SHP77 treated with DMSO at 0.1 percent for 48 hours (cell line): ENCODE data around the gene TMEM236.
A peak's percentile ranks its signal among the peaks of the same experiment; 100 is the strongest.
"Not testable (repeated sequence)": the region's sequence is repeated elsewhere in the genome, so short reads cannot be mapped to it uniquely, and the experiment has no call there.

ENCODE experiments used
- DNase-seq: peaks from one replicate; lab custom pipeline; 2025; lab: John Stamatoyannopoulos, UW

The TMEM236 gene, protein sequence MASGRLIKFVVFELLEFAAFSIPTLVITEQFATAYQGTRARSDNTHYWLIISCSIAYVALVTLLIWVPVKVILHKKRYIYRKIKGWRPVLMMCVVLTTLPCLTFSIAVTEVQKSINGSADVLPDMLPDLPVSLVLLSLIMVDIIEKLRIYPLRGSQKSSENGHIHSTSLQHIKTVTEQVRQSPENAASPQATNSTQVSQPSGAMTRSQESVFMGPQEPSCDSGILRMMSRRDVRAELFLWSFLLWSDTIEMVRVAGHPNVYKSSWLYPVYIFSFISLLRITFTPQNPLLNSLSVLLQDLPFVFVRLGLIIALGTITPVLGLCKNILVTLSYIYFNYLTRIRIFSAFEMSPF

GRCh38 chr10:17751781-17752445 is at the start of gene TMEM236:
Gene TMEM236, plus strand, starts transcription at chr10:17752201. Its CDS starts 95 bp downstream, at chr10:17752296.
- no peak for DNase-seq

GRCh38 chr10:17703706-17704105 is 48.3 kb upstream of the TMEM236 start:
- DNase-seq: no peak

DNA sequence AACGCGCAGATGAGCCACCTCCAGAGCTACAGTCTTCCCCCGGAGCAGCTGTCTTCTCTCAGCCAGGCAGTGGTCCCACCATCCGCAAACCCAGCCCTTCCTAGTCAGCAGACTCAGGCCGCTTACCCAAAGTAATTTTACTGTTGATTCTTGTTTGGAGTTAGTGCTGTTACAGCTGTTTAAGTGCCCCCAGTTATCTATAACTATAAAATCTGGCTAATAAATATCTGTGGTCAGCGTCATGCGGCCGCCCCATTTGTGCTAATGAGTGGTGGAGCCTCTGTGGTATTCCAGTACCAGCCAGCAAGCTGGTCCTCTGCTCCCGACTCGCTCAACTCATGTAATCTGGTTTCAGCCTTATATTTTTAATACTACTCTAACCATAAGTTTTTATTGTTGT is 43.2 kb upstream of the TMEM236 start:
- DNase-seq: no peak

DNA sequence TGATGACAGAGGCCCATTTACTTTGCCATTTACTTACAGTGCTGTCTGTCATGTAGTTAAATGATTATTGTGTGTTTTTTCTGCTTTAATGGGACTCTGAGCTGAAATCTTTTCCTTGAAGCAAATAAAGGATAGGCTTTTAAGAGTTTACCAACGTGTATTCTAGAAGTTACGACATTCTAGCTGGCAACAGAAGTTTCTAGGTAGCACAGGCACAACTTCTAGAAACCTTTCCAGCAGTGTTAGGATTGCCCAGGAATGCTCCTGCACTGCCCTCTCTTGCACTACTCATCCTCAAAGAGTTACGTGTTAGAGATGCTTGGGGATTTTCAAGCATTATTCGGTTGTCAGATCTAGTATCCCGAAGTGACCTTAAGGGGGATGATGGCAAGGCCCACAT is 42.5 kb upstream of the TMEM236 start:
- no peak for DNase-seq

DNA sequence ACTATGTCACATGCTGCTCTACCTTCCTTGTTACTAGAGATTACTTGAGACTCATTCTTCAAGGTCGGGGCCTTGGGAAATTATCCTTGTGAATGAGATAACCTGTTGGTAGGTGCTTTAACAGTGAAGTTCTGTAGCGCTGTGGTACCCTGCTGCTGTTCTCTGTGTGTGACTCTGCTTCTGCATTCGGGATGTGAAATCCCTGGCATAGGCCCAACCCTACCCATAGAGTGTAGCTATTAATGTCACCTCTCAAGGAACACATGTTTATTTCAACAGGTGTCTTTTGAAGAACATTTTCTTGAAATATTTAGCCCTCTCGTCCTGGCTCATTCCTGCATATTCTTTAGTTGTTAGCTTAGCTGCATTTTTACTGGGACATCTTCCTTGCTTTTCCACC is 41.8 kb upstream of the TMEM236 start:
- DNase-seq: no peak

DNA sequence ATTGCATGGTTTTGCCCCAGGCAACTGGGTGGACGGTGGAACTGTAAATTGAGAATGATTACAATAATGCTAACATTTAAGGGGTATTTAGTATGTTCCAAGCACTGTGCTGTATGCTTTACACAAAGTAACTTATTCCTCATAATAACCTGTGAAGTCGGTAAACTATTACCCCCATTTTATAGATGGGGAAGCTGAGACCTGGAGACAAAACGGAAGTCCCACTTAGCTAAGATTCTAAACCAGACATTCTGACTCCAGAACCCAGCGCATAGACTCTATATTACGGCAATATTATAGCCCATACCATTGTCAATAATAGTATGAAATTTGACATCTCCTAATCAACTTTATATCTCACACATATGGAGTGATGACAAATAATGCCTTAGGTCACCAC is 39.9 kb upstream of the TMEM236 start:
- no peak for DNase-seq

- no peak for DNase-seq
Measured at GRCh38 chr10:17712717-17713471, 39.1 kb upstream of the TMEM236 start.

DNA sequence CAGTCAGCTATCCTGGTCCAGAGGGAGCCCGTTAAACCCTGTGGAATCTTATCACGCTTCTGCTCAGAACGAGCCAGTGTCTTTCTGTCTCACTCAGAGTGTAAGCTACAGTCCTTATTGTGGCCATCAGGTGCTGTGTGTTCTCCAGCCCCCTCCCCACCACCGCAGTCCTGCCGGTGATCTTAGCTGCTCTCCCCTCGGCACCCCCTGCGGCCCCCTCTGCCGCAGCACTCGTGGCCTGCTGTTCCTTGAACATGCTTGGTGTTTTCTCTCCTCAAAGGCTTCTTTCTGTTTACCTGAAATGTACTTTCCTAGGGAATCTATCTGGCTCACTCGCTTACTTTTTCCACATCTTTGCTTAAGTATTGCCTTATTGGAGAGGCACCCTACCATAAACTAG is 38.2 kb upstream of the TMEM236 start:
- DNase-seq: no peak

- DNase-seq: no peak
Measured at GRCh38 chr10:17716161-17716560, 35.8 kb upstream of the TMEM236 start.

- not testable (repeated sequence) for DNase-seq
Measured at GRCh38 chr10:17722317-17723014, 29.5 kb upstream of the TMEM236 start.

DNA sequence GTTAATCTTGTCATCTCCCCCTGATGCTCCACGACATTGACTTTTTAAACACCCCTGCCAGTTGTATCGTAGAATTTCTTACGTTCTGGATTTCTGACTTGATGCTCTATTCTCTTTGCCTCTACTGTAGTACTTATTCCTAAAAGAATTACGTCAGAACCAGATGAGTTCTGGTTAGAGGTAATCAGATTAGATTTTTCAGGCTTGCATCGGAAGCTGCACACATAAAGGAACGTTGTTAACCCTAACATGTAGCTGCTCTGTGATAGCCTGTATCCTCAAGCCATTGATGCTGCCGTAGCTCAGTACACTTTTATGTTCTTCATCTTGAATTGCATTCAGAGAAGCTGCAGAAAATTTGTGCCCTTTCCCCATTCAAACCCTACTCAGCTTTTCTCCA is 26.3 kb upstream of the TMEM236 start:
- no peak for DNase-seq

- no peak for DNase-seq
Measured at GRCh38 chr10:17729630-17730029, 22.4 kb upstream of the TMEM236 start.

GRCh38 chr10:17730667-17731066 is 21.3 kb upstream of the TMEM236 start:
- DNase-seq: no peak

DNA sequence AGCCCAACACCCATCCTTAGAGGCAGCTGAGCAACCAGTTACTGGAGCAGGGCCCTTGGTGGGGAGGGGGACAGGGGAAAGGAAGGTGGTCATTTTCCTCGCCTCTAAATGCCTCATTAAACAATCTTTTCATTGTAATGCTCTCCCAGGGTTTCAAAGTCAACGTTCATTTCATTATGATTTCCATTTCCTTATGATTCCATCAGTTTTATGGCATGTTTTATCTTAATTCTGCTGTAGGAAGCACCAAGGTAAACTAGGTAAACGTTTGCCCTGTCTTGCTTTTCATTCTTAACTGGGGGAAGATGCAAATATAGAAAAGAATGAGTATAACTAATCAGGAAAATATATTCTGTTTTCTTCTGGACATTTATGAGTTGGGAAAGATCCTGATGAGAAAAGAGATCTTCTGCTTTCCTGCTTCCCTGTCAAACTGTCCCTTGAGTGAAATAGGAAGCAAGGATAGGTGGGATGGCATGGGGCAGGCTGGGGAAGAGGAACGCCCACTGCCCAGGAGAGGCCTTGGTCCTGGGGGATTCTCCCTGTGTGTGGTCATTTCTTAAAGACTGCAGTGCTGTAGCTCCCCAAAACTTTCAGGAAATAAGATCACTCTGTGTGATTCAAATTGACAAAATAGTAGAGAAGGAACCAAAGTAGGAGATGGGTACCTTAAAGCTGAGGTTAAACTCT is 20.5 kb upstream of the TMEM236 start:
- DNase-seq: no peak

- no peak for DNase-seq
Measured at GRCh38 chr10:17733620-17734019, 18.4 kb upstream of the TMEM236 start.

DNA sequence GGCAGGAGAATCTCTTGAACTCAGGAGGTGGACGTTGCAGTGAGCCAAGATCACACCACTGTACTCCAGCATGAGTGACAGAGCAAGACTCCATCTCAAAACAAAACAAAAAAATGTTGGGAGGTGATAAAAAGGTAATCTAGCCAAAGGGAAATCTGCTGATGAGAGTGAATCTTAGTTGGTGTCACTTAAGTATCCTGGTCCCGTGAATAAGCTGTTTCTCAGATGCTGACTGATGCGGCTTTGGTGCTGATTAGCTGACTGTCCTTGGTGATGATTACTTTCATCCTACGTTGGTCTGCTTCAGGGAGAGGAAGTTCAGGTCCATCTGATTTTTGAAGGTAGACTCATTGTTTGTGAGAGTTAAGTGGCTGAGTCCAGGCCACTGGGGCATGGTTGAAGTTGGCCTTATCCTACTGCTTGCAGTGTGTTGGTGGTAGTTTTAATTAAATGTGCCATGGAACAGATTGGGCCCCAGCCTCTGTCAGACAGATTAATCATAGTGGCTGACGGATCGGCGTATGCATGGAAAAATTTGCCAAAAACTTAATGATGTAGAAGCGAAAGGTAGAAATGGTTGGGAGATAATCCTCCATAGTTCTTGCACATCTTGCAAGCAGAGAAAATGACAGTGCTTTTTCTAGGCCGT is 17.4 kb upstream of the TMEM236 start:
- no peak for DNase-seq

DNA sequence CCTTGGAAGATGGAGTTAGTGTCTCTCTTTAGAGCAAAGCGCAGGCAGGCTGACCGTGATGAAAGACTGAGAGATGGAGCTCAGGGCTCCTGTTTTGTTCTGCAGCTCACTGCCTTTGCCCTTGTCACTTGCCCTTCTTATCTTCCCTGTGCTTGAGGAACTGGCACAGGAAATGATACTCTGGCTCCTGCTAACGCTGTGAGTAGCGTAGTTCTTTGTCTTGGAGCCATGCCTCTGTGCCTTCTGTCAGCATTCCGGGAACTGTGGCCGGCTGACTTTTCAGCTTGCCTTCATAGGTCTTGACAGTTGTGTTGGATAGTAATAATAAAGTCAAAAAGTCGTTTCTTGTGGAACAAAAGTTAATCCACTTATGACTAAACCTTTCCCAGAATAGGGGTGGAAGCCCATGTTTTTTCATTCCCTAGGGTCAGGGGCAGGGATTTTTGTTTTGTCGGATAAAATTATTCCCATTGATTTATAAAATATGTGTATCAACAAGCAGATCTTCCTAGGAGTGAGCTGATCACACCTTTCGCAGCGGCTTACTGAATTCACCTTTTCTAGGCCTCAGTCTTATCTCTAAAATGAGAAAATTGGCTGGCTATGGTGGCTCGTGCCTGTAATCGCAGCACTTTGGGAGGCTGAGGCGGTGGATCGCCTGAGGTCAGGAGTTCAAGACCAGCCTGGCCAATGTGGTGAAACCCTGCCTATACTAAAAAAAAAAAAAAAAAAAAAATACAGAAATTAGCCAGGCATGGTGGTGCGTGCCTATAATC is 16.6 kb upstream of the TMEM236 start:
- no peak for DNase-seq

- DNase-seq: no peak
Measured at GRCh38 chr10:17736223-17736622, 15.8 kb upstream of the TMEM236 start.

- peak; percentile 28 for DNase-seq
Measured at GRCh38 chr10:17737027-17737965, 14.7 kb upstream of the TMEM236 start.
